Right lobe of liver (tissue), 6 donors: ENCODE data around the gene MYOM3. TPM values are rescaled to one million over a fixed set of nuclear protein-coding genes. Genes with fewer than 3 reads are reported as not detected.

ENCODE experiments used
- ATAC-seq, 4 donors: fragments of 200-7000 bp; cut with Tn5 transposase; one replicate each; pipeline ENCODE4 v1.9.1; 2020; ENCODE audit warnings: mild to moderate bottlenecking in 4 of 4, moderate library complexity in 4 of 4
- DNase-seq, 3 donors: peaks; one replicate each; pipeline ENCODE4 v3.0.0-alpha.2; 2020
- H3K27ac ChIP-seq, 3 donors: fragments of 200-600 bp; one replicate each; pipeline ENCODE4 v1.8.0; 2022
- H3K27me3 ChIP-seq, 2 donors: fragments of 200-600 bp; one replicate each; pipeline ENCODE4 v1.8.0; 2022
- H3K36me3 ChIP-seq, 4 donors: fragments of 200-600 bp; sonication (generic) in 1 of 4; one replicate each; pipeline versions ENCODE4 v1.5.1 to v1.8.0; 2017 to 2022; ENCODE audit warnings: control low read depth in 1 of 4
- H3K4me1 ChIP-seq, 4 donors: fragments of 200-600 bp; sonication (generic) in 1 of 4; one replicate each; pipeline versions ENCODE4 v1.5.1 to v1.8.0; 2017 to 2022; ENCODE audit warnings: control low read depth in 1 of 4
- H3K4me3 ChIP-seq, 3 donors: fragments of 200-600 bp; one replicate each; pipeline ENCODE4 v1.8.0; 2022
- H3K9me3 ChIP-seq, 4 donors: fragments of 200-600 bp; sonication (generic) in 1 of 4; one replicate each; pipeline versions ENCODE4 v1.5.1 to v1.8.0; 2017 to 2022; ENCODE audit warnings: control low read depth in 1 of 4
- CTCF ChIP-seq, 4 donors: fragments of 200-600 bp in 3 of 4; fragments of 450-650 bp in 1 of 4; IDR thresholded peaks; one replicate each; pipeline versions ENCODE4 v1.5.1 to v1.8.0; 2016 to 2022; ENCODE audit warnings: antibody characterized with exemption in 4 of 4, mild to moderate bottlenecking in 2 of 4
- POLR2A ChIP-seq: fragments of 450-650 bp; IDR thresholded peaks from one replicate; pipeline ENCODE4 v1.6.1; 2017; ENCODE audit warnings: antibody characterized with exemption, mild to moderate bottlenecking
- WGBS: methylation state at CpG from one replicate; pipeline ENCODE4 v1.1.6; 2018; ENCODE audit warnings: low coverage, low lambda C conversion rate; ENCODE audit not compliant: insufficient coverage; ENCODE audit errors: missing lambda C conversion rate; 5-methylcytosine and 5-hydroxymethylcytosine counted together
- intact Hi-C, 2 donors: fragments of 100-400 bp; cut with DNase I; formaldehyde crosslinking; loops; one replicate each; pipeline versions ENCODE4 v1.11.2 to v1.14.1; 2022
- total RNA-seq, 6 experiments: library from RNA; depleted of rRNA in 2 of 6; stranded (reverse); fragments of >200 nt in 2 of 6; fragmentation: NEBNext Ultra II Directional in 3 of 6; extraction: Animal tissue kit (Norgen Biotek cat#: 25700) in 3 of 6; gene quantifications; one replicate each; pipeline versions ENCODE4 v1.1.0 to v1.2.4, GENCODE V29; 2016 to 2023
- donor health status: DM: no; HTN: yes; CAD: no.
- donor health status: DM: no; HTN: no; CAD: no.
- donor health status: DM: no; HTN: no; CAD: no.
- donor health status: DM: no; HTN: yes; CAD: no.
- donor health status: DM: no; HTN: yes; CAD: no.

Gene MYOM3
- total RNA-seq, 6 experiments from 2014 or later: 0.04 to 0.37 (median 0.13) TPM

- DNase-seq: peak in 1 of 3 donors; percentile 3
- 86% methylated on average over 3 of the region's 3 CpGs for WGBS
- no peaks in the 10 kb centered on the region for H3K9me3 ChIP-seq
- no peaks in the 10 kb centered on the region for H3K27me3 ChIP-seq
- no peaks in the 10 kb centered on the region for H3K36me3 ChIP-seq
- no peak for TF ChIP-seq CTCF (IDR thresholded peaks at IDR 0.05)
- TF ChIP-seq POLR2A: no peak
- no peak overlapping the region for H3K27ac ChIP-seq
- no peaks in the 10 kb centered on the region for H3K4me1 ChIP-seq
- intact Hi-C loops: no loop called here
- ATAC-seq: no peak
- no peak overlapping the region for H3K4me3 ChIP-seq
Measured at GRCh38 chr1:24134376-24134775, 22.4 kb upstream of the MYOM3 start.

GRCh38 chr1:24133819-24134218 lies 21.9 kb upstream of the MYOM3 start:
- DNase-seq: no peak
- no peak overlapping the region for H3K27ac ChIP-seq
- H3K4me1 ChIP-seq: no peaks in the 10 kb centered on the region
- H3K4me3 ChIP-seq: no peak overlapping the region
- ATAC-seq: no peak
- intact Hi-C loops: no loop called here
- no peaks in the 10 kb centered on the region for H3K27me3 ChIP-seq
- H3K36me3 ChIP-seq: no peaks in the 10 kb centered on the region
- TF ChIP-seq POLR2A (no peak), CTCF (IDR thresholded peaks at IDR 0.05) (no peak)
- H3K9me3 ChIP-seq: no peaks in the 10 kb centered on the region
- WGBS: 65% methylated on average over 1 of the region's 1 CpG

- ATAC-seq: no peak
- Histone ChIP-seq H3K36me3 (no peaks in the 10 kb centered on the region), H3K4me1 (peaks cover 0 to 26% (median 5%) of the 10 kb centered on the region in 4 donors), H3K27me3 (no peaks in the 10 kb centered on the region), H3K27ac (no peak overlapping the region), H3K4me3 (no peak overlapping the region), H3K9me3 (no peaks in the 10 kb centered on the region)
- no peak for TF ChIP-seq POLR2A
- no peak for TF ChIP-seq CTCF (IDR thresholded peaks at IDR 0.05)
- WGBS: 74% methylated on average over 3 of the region's 3 CpGs
- intact Hi-C loops: no loop called here
- DNase-seq: no peak
Measured at GRCh38 chr1:24130385-24130784, 18.4 kb upstream of the MYOM3 start.

- ATAC-seq (peak; percentile 58 to 80 (median 68)), DNase-seq (no peak)
- TF ChIP-seq POLR2A (no peak), CTCF (IDR thresholded peaks at IDR 0.05) (no peak)
- 51% methylated on average over 5 of the region's 7 CpGs for WGBS
- intact Hi-C loops: no loop called here
- Histone ChIP-seq H3K4me3 (no peak overlapping the region), H3K36me3 (no peaks in the 10 kb centered on the region), H3K27ac (no peak overlapping the region), H3K27me3 (no peaks in the 10 kb centered on the region), H3K4me1 (peaks cover 0 to 26% (median 5%) of the 10 kb centered on the region in 4 donors), H3K9me3 (no peaks in the 10 kb centered on the region)
Measured at GRCh38 chr1:24127801-24128363, 15.9 kb upstream of the MYOM3 start.
